HCT116 (cell line): ENCODE results near the gene FKBP15.

Experiments
- CBX3 ChIP-seq: IDR thresholded peaks from 2 replicates; pipeline ENCODE4 v1.6.1; 2012; ENCODE audit warnings: low read depth
- CEBPB ChIP-seq: IDR thresholded peaks from 2 replicates; pipeline ENCODE4 v1.6.1; 2012; ENCODE audit warnings: low read depth
- EZH2 ChIP-seq: fragments of 200-600 bp; sonication (generic); IDR thresholded peaks from 2 replicates; pipeline ENCODE4 v1.6.1; 2017; ENCODE audit warnings: antibody characterized with exemption, mixed run types
- EZH2phosphoT487 ChIP-seq: fragments of 200-600 bp; IDR thresholded peaks from 2 replicates; pipeline ENCODE4 v1.6.1; 2018; ENCODE audit warnings: antibody characterized with exemption, borderline replicate concordance
- POLR2A ChIP-seq: IDR thresholded peaks from 2 replicates; pipeline ENCODE4 v1.7.0; 2011; ENCODE audit warnings: borderline replicate concordance; ENCODE audit not compliant: insufficient read depth, insufficient read length; ENCODE audit errors: extremely low read depth
- POLR2AphosphoS5 ChIP-seq: IDR thresholded peaks from 2 replicates; pipeline ENCODE4 v1.6.1; 2011; ENCODE audit warnings: mild to moderate bottlenecking, low read depth, low read length, moderate library complexity
- RAD21 ChIP-seq: IDR thresholded peaks from 2 replicates; pipeline ENCODE4 v1.6.1; 2012; ENCODE audit warnings: low read depth, mild to moderate bottlenecking
- SP1 ChIP-seq: IDR thresholded peaks from 2 replicates; pipeline ENCODE4 v1.6.1; 2012; ENCODE audit warnings: low read depth
- ZNF274 ChIP-seq: fragments of 200-500 bp; sonication (Bioruptor generic); IDR thresholded peaks from 2 replicates; pipeline ENCODE4 v1.6.1; 2014; ENCODE audit warnings: mild to moderate bottlenecking, low read depth, low read length, inconsistent platforms
- TF ChIP-seq, protein P1 (sequence below), 3 experiments: fragments of 200-600 bp in 1 of 3; sonication (generic) in 1 of 3; IDR thresholded peaks in 2 of 3; conservative IDR thresholded peaks in 1 of 3; 2 replicates each; pipeline ENCODE4 v1.5.1; 2012 to 2017; ENCODE audit warnings: low read depth in 2 of 3, low read length in 2 of 3, antibody characterized with exemption in 1 of 3, borderline replicate concordance in 1 of 3, control low read depth in 1 of 3, mild to moderate bottlenecking in 1 of 3, mixed read lengths in 1 of 3, mixed run types in 1 of 3, moderate library complexity in 1 of 3; ENCODE audit not compliant: insufficient read depth in 1 of 3
- TF ChIP-seq, protein P2 (sequence below): IDR thresholded peaks from 2 replicates; pipeline ENCODE4 v1.6.1; 2012; ENCODE audit warnings: low read depth
- TF ChIP-seq, protein P3 (sequence below): IDR thresholded peaks from 2 replicates; pipeline ENCODE4 v1.6.1; 2012

DNA sequence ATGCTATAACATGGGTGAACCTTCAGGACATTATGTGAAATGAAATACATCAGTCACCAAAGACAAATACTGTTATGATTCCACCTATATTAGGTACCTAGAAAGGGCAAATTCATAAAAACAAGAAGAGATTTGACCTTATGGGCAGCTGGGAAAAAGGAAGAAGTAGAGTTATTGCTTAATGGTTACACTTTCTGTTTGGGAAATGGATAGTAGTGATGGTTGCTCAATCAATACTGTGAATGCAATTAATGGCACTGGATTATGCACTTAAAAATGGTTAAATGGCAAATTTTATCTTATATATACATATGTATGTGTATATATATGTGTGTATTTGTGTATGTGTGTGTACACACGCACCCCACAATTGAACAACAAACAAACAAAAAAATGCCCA is 15.2 kb downstream of the FKBP15 start:
- TF ChIP-seq POLR2A (no peak), POLR2AphosphoS5 (no peak), EZH2phosphoT487 (no peak), ZNF274 (no peak), EZH2 (no peak), CEBPB (no peak), RAD21 (no peak), SP1 (no peak), CBX3 (no peak)
- TF ChIP-seq, protein P1, sequence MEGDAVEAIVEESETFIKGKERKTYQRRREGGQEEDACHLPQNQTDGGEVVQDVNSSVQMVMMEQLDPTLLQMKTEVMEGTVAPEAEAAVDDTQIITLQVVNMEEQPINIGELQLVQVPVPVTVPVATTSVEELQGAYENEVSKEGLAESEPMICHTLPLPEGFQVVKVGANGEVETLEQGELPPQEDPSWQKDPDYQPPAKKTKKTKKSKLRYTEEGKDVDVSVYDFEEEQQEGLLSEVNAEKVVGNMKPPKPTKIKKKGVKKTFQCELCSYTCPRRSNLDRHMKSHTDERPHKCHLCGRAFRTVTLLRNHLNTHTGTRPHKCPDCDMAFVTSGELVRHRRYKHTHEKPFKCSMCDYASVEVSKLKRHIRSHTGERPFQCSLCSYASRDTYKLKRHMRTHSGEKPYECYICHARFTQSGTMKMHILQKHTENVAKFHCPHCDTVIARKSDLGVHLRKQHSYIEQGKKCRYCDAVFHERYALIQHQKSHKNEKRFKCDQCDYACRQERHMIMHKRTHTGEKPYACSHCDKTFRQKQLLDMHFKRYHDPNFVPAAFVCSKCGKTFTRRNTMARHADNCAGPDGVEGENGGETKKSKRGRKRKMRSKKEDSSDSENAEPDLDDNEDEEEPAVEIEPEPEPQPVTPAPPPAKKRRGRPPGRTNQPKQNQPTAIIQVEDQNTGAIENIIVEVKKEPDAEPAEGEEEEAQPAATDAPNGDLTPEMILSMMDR (IDR thresholded peaks at IDR 0.05 in 2 of 3, conservative IDR thresholded peaks at IDR 0.05 in 1 of 3; ENCODE audit: borderline replicate concordance in 1 of 3, insufficient read depth in 1 of 3, low read depth in 2 of 3, low read length in 2 of 3) = no peak
- TF ChIP-seq, protein P2, sequence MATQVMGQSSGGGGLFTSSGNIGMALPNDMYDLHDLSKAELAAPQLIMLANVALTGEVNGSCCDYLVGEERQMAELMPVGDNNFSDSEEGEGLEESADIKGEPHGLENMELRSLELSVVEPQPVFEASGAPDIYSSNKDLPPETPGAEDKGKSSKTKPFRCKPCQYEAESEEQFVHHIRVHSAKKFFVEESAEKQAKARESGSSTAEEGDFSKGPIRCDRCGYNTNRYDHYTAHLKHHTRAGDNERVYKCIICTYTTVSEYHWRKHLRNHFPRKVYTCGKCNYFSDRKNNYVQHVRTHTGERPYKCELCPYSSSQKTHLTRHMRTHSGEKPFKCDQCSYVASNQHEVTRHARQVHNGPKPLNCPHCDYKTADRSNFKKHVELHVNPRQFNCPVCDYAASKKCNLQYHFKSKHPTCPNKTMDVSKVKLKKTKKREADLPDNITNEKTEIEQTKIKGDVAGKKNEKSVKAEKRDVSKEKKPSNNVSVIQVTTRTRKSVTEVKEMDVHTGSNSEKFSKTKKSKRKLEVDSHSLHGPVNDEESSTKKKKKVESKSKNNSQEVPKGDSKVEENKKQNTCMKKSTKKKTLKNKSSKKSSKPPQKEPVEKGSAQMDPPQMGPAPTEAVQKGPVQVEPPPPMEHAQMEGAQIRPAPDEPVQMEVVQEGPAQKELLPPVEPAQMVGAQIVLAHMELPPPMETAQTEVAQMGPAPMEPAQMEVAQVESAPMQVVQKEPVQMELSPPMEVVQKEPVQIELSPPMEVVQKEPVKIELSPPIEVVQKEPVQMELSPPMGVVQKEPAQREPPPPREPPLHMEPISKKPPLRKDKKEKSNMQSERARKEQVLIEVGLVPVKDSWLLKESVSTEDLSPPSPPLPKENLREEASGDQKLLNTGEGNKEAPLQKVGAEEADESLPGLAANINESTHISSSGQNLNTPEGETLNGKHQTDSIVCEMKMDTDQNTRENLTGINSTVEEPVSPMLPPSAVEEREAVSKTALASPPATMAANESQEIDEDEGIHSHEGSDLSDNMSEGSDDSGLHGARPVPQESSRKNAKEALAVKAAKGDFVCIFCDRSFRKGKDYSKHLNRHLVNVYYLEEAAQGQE = no peak
- TF ChIP-seq, protein P3, sequence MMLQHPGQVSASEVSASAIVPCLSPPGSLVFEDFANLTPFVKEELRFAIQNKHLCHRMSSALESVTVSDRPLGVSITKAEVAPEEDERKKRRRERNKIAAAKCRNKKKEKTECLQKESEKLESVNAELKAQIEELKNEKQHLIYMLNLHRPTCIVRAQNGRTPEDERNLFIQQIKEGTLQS = no peak
